ENCODE results near the gene PDE11A.
"Not testable (repeated sequence)": the region's sequence is repeated elsewhere in the genome, so short reads cannot be mapped to it uniquely, and the experiment has no call there.

Gene PDE11A

GRCh38 chr2:178072383-178073301 lies at the start of gene PDE11A:
TSS of gene PDE11A (minus strand) at chr2:178072777. CDS start at chr2:178072437, 340 bp downstream.
- no peak for FAIRE-seq

- no peak for FAIRE-seq
Observed at GRCh38 chr2:178119179-178119922, 46.8 kb upstream of the PDE11A start.

- no peak for FAIRE-seq
Observed at GRCh38 chr2:178117725-178118124, 45.1 kb upstream of the PDE11A start.

GRCh38 chr2:178115271-178115670 lies 42.7 kb upstream of the PDE11A start:
- FAIRE-seq = no peak

- FAIRE-seq = no peak
Observed at GRCh38 chr2:178114462-178114861, 41.9 kb upstream of the PDE11A start.

GRCh38 chr2:178112202-178113152 lies 39.9 kb upstream of the PDE11A start, which contains the start of gene RBM45:
TSS of gene RBM45 (plus strand) at chr2:178112437. CDS start at chr2:178112547, 110 bp downstream.
- FAIRE-seq = no peak

GRCh38 chr2:178111743-178112142 lies 39.2 kb upstream of the PDE11A start:
- FAIRE-seq = no peak

GRCh38 chr2:178110681-178111080 lies 38.1 kb upstream of the PDE11A start:
- FAIRE-seq = no peak

- FAIRE-seq = no peak
Observed at GRCh38 chr2:178109813-178110212, 37.2 kb upstream of the PDE11A start.

- FAIRE-seq = no peak
Observed at GRCh38 chr2:178108176-178108575, 35.6 kb upstream of the PDE11A start.

- no peak for FAIRE-seq
Observed at GRCh38 chr2:178106053-178106452, 33.5 kb upstream of the PDE11A start.

GRCh38 chr2:178105566-178105965 lies 33.0 kb upstream of the PDE11A start:
- no peak for FAIRE-seq

GRCh38 chr2:178101321-178102079 lies 28.9 kb upstream of the PDE11A start:
- peak; percentile 14 for FAIRE-seq

- FAIRE-seq = no peak
Observed at GRCh38 chr2:178093471-178093870, 20.9 kb upstream of the PDE11A start.

GRCh38 chr2:178088774-178089270 lies 16.2 kb upstream of the PDE11A start:
- no peak for FAIRE-seq

- FAIRE-seq = no peak
Observed at GRCh38 chr2:178084273-178084672, 11.7 kb upstream of the PDE11A start.

- no peak for FAIRE-seq
Observed at GRCh38 chr2:178082408-178083045, 9.9 kb upstream of the PDE11A start.

GRCh38 chr2:178079279-178079678 lies 6.7 kb upstream of the PDE11A start:
- not testable (repeated sequence) for FAIRE-seq

GRCh38 chr2:178076130-178076529 lies 3.6 kb upstream of the PDE11A start:
- FAIRE-seq = no peak

- FAIRE-seq = no peak
Observed at GRCh38 chr2:178075006-178075326, 2.4 kb upstream of the PDE11A start.

Measured in colon (tissue), 2 donors.